DOHH2 (cell line): ENCODE measurements around the gene PACSIN1.

Experiments used
- CTCF ChIP-seq: fragments of 200-600 bp; sonication (generic); IDR thresholded peaks from one replicate; pipeline ENCODE4 v1.5.1; 2014; ENCODE audit warnings: antibody characterized with exemption, mild to moderate bottlenecking, low read depth, low read length; ENCODE audit not compliant: poor library complexity, severe bottlenecking
- EZH2phosphoT487 ChIP-seq: fragments of 200-600 bp; sonication (generic); IDR thresholded peaks from 2 replicates; pipeline ENCODE4 v1.6.1; 2017; ENCODE audit warnings: borderline replicate concordance, mild to moderate bottlenecking, antibody characterized with exemption, low read length, moderate library complexity, mixed read lengths

- TF ChIP-seq CTCF (no peak), EZH2phosphoT487 (no peak)
These were observed 55.8 kb downstream of the PACSIN1 start for GRCh38 chr6:34521463-34522285.
